GM19455 (cell line): ENCODE measurements around the gene PDE9A.

Experiments used
- ATAC-seq: cut with Tn5 transposase; IDR thresholded peaks from one replicate; pipeline ENCODE4 v1.9.1; 2021; ENCODE audit not compliant: unreplicated experiment

The PDE9A gene

GRCh38 chr21:42655796-42656770, 2.7 kb downstream of the PDE9A start:
- no peak for ATAC-seq

GRCh38 chr21:42656872-42657271, 3.5 kb downstream of the PDE9A start:
- no peak for ATAC-seq

GRCh38 chr21:42657676-42658319, 4.4 kb downstream of the PDE9A start:
- ATAC-seq, result no peak

GRCh38 chr21:42658320-42659105, 5.1 kb downstream of the PDE9A start:
- ATAC-seq, result no peak

DNA sequence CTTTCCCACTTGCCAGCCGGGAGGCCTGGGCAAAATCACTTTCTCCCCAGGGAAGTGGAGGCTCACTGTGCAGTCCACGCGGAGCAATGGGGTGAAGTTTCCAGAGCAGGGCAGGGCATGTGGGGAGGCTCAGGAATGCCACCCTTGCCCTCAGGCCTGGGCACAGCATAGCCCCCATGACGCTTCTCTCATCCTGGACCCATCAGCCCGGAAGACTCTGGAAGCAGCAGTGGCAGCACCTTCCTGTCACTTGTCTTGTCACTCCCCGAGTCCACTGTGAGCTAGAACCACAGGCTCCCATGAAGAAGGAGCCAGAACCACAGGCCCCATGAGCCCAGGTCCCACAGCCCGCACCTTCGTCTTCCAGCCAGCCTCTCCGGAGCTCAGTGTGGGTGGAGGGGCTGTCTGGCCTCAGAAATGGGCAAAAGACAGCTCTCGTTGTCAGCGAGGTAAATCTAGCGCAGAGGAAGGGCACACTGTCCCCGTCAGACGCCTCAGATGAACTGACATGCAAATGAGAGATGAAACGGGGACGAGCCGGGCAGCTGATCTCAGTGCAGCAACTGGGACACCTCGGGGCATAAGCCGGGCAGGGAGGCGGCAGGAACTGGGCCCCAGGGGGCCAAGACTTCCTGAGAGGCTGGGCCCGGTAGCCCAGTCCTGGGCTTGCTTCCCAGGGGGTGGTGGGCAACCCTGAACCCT, 6.1 kb downstream of the PDE9A start:
- ATAC-seq, result no peak

- ATAC-seq, result no peak
These were observed 6.7 kb downstream of the PDE9A start for GRCh38 chr21:42660118-42660470.

GRCh38 chr21:42661688-42662429, 8.4 kb downstream of the PDE9A start:
- ATAC-seq, result no peak

- ATAC-seq, result no peak
These were observed 9.2 kb downstream of the PDE9A start for GRCh38 chr21:42662430-42663199.

DNA sequence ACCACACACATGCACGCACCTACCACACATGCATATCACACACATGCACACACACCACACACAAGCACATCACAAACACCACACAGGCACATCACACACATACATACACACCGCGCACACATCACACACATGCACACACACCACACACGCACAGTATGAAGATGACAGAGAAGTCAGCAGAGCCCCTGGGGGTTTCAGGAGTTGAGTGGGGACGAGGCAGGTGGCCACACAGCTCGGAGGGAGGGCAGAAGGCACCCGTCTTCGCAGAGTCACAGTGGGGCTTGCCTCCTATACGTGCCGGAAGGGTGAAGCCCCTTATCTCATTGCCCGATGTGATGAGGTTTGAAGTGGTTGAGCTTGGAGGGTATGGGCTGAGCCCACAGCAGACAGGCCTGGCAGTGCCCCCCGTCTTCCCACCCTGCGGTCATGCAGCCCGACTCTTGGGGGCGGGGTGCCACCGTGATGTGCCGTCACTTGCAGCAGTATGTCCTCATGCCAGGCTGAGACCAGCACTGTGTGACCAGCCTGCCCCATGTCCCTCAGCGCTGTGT, 9.9 kb downstream of the PDE9A start:
- no peak for ATAC-seq

DNA sequence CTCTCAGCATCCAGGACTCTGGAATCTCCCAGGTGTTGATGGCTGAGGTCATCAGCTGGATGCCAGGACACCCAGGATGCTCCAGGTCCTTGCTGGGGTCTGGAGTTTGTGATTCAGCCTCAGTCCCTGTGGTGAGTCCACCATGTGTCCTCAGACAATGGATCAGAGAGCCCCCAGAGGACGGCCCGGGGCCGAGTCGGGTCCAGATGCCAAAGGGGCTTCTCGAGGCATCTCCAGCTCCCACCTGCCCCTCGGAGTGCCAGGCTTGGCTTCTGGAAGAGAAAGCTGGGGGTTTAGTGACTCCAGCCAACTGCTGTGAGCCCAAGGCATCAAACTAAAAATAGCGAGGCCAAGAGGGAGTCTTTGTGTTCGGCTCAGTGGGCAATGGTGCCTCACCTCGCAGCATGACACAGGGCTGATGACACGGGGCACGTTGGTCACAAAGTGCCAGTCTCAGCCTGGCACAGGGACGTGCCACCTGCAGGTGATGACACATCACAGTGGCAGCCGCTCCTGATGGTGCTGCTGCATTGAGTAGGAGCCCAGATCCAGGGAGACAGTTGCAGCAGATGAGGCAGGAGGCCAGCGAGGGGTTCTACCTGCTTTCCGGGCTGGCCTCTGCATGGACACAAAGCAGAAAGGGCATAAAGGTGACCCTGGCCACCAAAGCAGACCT, 10.6 kb downstream of the PDE9A start:
- ATAC-seq, result no peak

- ATAC-seq, result no peak
These were observed 11.2 kb downstream of the PDE9A start for GRCh38 chr21:42664614-42665013.

- no peak for ATAC-seq
These were observed 11.6 kb downstream of the PDE9A start for GRCh38 chr21:42665026-42665425.

DNA sequence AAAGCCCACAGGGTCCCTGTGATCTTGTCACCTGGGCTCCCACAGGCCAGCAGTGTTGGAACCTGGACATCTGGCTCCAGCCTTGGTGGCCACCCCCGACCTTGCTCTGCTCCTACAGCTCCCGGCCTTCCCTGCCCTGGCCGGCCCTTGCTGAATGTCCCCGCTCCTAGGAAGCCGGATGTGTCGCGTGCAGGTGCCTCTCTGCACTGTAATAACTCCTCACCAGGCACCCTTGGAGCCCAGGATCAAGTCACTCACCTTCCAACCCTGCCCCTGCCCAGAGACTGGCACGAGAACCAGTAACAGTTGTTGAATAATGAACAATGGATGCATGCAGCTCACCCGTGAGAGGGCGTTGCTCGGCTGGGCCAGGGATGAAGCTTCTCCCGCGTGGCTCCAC, 12.1 kb downstream of the PDE9A start:
- no peak for ATAC-seq

- no peak for ATAC-seq
These were observed 12.8 kb downstream of the PDE9A start for GRCh38 chr21:42666023-42666747.

DNA sequence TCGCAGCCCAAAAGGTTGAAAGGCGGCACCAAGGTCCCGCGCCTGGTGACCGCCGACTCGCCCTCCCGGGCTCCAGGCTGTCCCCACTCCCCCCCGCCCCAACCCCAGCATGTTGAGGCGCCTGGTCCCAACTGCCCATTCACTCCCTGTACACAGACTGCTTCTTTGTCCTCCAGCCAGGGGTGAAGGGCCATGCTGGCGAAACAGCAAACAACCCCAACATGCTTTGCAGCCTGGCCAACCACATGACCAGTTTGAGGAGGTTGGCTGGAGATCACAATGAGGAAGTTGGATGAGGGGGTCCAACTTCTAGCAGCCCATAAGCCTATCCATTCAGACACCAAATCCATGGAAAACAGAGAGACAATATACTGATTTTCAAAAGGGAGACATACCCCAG, 13.5 kb downstream of the PDE9A start:
- ATAC-seq, result no peak

DNA sequence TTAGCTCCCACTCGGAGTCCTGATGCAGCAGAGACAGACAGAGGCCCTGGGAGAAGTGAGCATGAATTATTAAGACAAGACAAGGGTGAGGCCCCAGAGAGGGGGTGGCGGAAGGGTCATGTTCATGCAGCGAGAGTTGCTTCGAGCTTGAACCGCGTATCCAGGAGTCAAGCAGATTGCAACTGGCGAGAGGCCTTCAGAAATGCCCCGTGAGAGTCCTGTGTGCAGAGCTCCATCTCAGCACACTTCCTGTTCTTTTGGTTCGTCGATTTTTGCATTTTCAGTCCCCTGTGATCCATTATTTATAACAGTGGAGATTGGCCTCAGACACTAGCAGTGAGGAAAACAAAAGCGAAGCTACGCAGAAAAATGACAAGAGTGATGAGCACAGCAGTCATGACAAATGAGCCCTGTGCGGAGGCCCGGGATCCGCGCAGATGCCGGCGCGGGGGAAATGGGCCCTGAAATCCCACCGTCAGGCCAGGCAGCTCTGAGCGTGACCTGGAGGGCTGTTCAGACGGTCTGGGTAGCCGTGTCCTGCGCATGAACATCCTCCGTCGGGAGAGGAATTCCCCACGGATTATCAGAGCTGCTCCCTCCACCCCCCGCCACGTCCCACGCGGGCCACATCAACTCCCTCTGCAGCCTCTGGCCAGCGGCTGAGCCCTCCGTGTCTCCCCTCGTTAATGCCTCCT, 15.0 kb downstream of the PDE9A start:
- ATAC-seq, result no peak

DNA sequence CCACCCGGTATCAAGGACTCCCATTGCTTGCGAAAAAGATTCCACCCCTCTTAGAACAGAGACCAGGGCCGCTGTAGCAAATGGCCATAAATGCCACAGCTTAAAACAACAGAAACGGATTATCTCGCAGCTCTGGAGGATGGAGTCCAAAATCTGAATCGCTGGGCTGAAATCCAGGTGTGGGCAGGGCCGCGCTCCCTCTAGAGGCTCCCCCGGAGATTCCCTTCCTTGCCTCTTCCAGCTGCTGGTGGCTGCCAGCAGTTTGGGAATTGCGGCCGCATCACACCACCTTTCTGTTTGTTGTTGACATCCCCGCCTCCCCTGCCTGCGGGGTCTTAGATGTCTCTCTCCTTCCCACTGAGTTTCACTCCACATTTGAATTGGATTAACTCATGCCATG, 15.6 kb downstream of the PDE9A start:
- ATAC-seq, result no peak
